Sigmoid colon (tissue), 7 donors: Measurements from ENCODE around the gene FRMPD4. TPM values are rescaled to one million over a fixed set of nuclear protein-coding genes. Genes with fewer than 3 reads are reported as not detected.

Experiments
- DNase-seq: peaks from one replicate; pipeline ENCODE4 v3.0.0-alpha.2; 2019
- H3K27ac ChIP-seq, 4 donors: fragments of 200-600 bp; sonication (generic); one replicate each; pipeline ENCODE4 v1.5.1; 2016 to 2019; ENCODE audit warnings: mild to moderate bottlenecking in 1 of 4
- H3K27me3 ChIP-seq, 3 donors: fragments of 200-600 bp; sonication (generic); one replicate each; pipeline ENCODE4 v1.5.1; 2019; ENCODE audit warnings: mild to moderate bottlenecking in 1 of 3
- H3K36me3 ChIP-seq, 4 donors: fragments of 200-600 bp; sonication (generic); one replicate each; pipeline ENCODE4 v1.5.1; 2016 to 2019
- H3K4me1 ChIP-seq, 4 donors: fragments of 200-600 bp; sonication (generic); one replicate each; pipeline ENCODE4 v1.5.1; 2017 to 2019
- H3K4me3 ChIP-seq, 4 donors: fragments of 200-600 bp; sonication (generic); one replicate each; pipeline ENCODE4 v1.5.1; 2017 to 2019; ENCODE audit warnings: mild to moderate bottlenecking in 2 of 4, moderate library complexity in 1 of 4
- H3K9me3 ChIP-seq, 4 donors: fragments of 200-600 bp in 3 of 4; sonication (generic) in 3 of 4; one replicate each; pipeline versions ENCODE4 v1.5.1 to v1.6.1; 2013 to 2019
- CTCF ChIP-seq, 4 experiments: fragments of 450-650 bp in 3 of 4; fragments of 200-600 bp in 1 of 4; IDR thresholded peaks; one replicate each; pipeline ENCODE4 v1.5.1; 2016 to 2019; ENCODE audit warnings: antibody characterized with exemption in 4 of 4, mild to moderate bottlenecking in 3 of 4, moderate library complexity in 2 of 4
- EP300 ChIP-seq, 4 donors: sonication (generic); formaldehyde crosslinking; IDR thresholded peaks; one replicate each; pipeline ENCODE4 v1.6.1; 2017; ENCODE audit warnings: antibody characterized with exemption in 4 of 4
- POLR2A ChIP-seq, 2 donors: fragments of 450-650 bp; IDR thresholded peaks; one replicate each; pipeline ENCODE4 v1.6.1; 2016; ENCODE audit warnings: antibody characterized with exemption in 2 of 2, mild to moderate bottlenecking in 2 of 2, moderate library complexity in 2 of 2
- POLR2AphosphoS5 ChIP-seq, 4 donors: sonication (generic); formaldehyde crosslinking; IDR thresholded peaks; one replicate each; pipeline ENCODE4 v1.6.1; 2017; ENCODE audit warnings: antibody characterized with exemption in 4 of 4
- WGBS, 2 donors: extraction: QIAGEN DNeasy Blood & Tissue Kit; methylation state at CpG; one replicate each; pipeline ENCODE4 v1.1.7; 2013; 5-methylcytosine and 5-hydroxymethylcytosine counted together
- intact Hi-C: fragments of 100-400 bp; cut with DNase I; formaldehyde crosslinking; loops from one replicate; pipeline ENCODE4 v1.15.1; 2023
- polyA plus RNA-seq, 3 donors: library from polyadenylated mRNA; stranded (reverse); fragments of 200-250 nt; gene quantifications; one replicate each; pipeline ENCODE4 v1.2.3, GENCODE V29; 2013
- total RNA-seq, 4 donors: library from RNA; depleted of rRNA; stranded (reverse); fragments of >200 nt; gene quantifications; one replicate each; pipeline ENCODE4 v1.1.0, GENCODE V29; 2016
- donor health status: healthy with polysubstance abuse.
- donor health status: Bipolar disorder and iron deficiency.
- donor health status: healthy.

FRMPD4 gene
- total and polyA plus RNA-seq, 7 donors = 0.22 to 5.8 (median 2.9) TPM; not detected in 2

- no peaks in the 10 kb centered on the region for H3K36me3 ChIP-seq
- no peak for DNase-seq
- intact Hi-C loops = no loop called here
- no peak overlapping the region for H3K4me3 ChIP-seq
- H3K27ac ChIP-seq = no peak overlapping the region
- H3K27me3 ChIP-seq = no peaks in the 10 kb centered on the region
- no peaks in the 10 kb centered on the region for H3K4me1 ChIP-seq
- TF ChIP-seq POLR2AphosphoS5 (IDR thresholded peaks at IDR 0.05) (no peak), CTCF (IDR thresholded peaks at IDR 0.05) (no peak), EP300 (IDR thresholded peaks at IDR 0.05) (no peak), POLR2A (IDR thresholded peaks at IDR 0.05) (no peak)
- H3K9me3 ChIP-seq = no peaks in the 10 kb centered on the region
- 61 to 68% methylated on average over 8 of the region's 8 CpGs for WGBS, 2 donors
These were observed 582.8 kb downstream of the FRMPD4 start for GRCh38 chrX:12721042-12721441.

GRCh38 chrX:12722314-12722713 lies 584.0 kb downstream of the FRMPD4 start:
- H3K36me3 ChIP-seq = no peaks in the 10 kb centered on the region
- WGBS, 2 donors = 96 to 97% methylated on average over 1 of the region's 1 CpG
- TF ChIP-seq POLR2A (IDR thresholded peaks at IDR 0.05) = no peak
- TF ChIP-seq CTCF (IDR thresholded peaks at IDR 0.05) = no peak
- no peak for TF ChIP-seq POLR2AphosphoS5 (IDR thresholded peaks at IDR 0.05)
- TF ChIP-seq EP300 (IDR thresholded peaks at IDR 0.05) = no peak
- no peak overlapping the region for H3K27ac ChIP-seq
- H3K9me3 ChIP-seq = no peaks in the 10 kb centered on the region
- no peak for DNase-seq
- intact Hi-C loops = no loop called here
- no peak overlapping the region for H3K4me3 ChIP-seq
- H3K4me1 ChIP-seq = no peaks in the 10 kb centered on the region
- H3K27me3 ChIP-seq = no peaks in the 10 kb centered on the region

GRCh38 chrX:12741416-12741815 lies 603.1 kb downstream of the FRMPD4 start:
- Histone ChIP-seq H3K4me1 (no peaks in the 10 kb centered on the region), H3K27me3 (no peaks in the 10 kb centered on the region), H3K9me3 (no peaks in the 10 kb centered on the region), H3K27ac (no peak overlapping the region), H3K36me3 (no peaks in the 10 kb centered on the region), H3K4me3 (no peak overlapping the region)
- no peak for DNase-seq
- TF ChIP-seq CTCF (IDR thresholded peaks at IDR 0.05) (no peak), POLR2AphosphoS5 (IDR thresholded peaks at IDR 0.05) (no peak), POLR2A (IDR thresholded peaks at IDR 0.05) (no peak), EP300 (IDR thresholded peaks at IDR 0.05) (no peak)
- intact Hi-C loops = no loop called here
- WGBS, 2 donors = 31 to 76% methylated on average over 6 of the region's 6 CpGs

GRCh38 chrX:12747433-12747832 lies 609.2 kb downstream of the FRMPD4 start:
- no peak overlapping the region for H3K4me3 ChIP-seq
- intact Hi-C loops = no loop called here
- no peaks in the 10 kb centered on the region for H3K36me3 ChIP-seq
- DNase-seq = no peak
- no peaks in the 10 kb centered on the region for H3K9me3 ChIP-seq
- TF ChIP-seq EP300 (IDR thresholded peaks at IDR 0.05) = no peak
- TF ChIP-seq POLR2AphosphoS5 (IDR thresholded peaks at IDR 0.05) = no peak
- no peaks in the 10 kb centered on the region for H3K27me3 ChIP-seq
- no peaks in the 10 kb centered on the region for H3K4me1 ChIP-seq
- 88 to 93% methylated on average over 1 of the region's 1 CpG for WGBS, 2 donors
- H3K27ac ChIP-seq = no peak overlapping the region

GRCh38 chrX:12751887-12752286 lies 613.6 kb downstream of the FRMPD4 start:
- intact Hi-C loops = no loop called here
- H3K27ac ChIP-seq = no peak overlapping the region
- no peak overlapping the region for H3K4me3 ChIP-seq
- H3K27me3 ChIP-seq = no peaks in the 10 kb centered on the region
- no peaks in the 10 kb centered on the region for H3K4me1 ChIP-seq
- no peaks in the 10 kb centered on the region for H3K9me3 ChIP-seq
- TF ChIP-seq POLR2A (IDR thresholded peaks at IDR 0.05) (no peak), POLR2AphosphoS5 (IDR thresholded peaks at IDR 0.05) (no peak), EP300 (IDR thresholded peaks at IDR 0.05) (no peak), CTCF (IDR thresholded peaks at IDR 0.05) (no peak)
- no peak for DNase-seq
- WGBS, 2 donors = 17 to 67% methylated on average over 1 of the region's 1 CpG
- H3K36me3 ChIP-seq = no peaks in the 10 kb centered on the region
